GM12878 (cell line): ENCODE data around the gene SNX32. TPM values are rescaled to one million over a fixed set of nuclear protein-coding genes. Genes with fewer than 3 reads are reported as not detected.

Source experiments
- BACH1 ChIP-seq: fragments of 450-650 bp; IDR thresholded peaks from 2 replicates; pipeline ENCODE4 v1.6.1; 2017; ENCODE audit warnings: mild to moderate bottlenecking, borderline replicate concordance
- CBX3 ChIP-seq: fragments of 200-600 bp; sonication (generic); IDR thresholded peaks from 2 replicates; pipeline ENCODE4 v1.6.1; 2016; ENCODE audit warnings: low read depth, borderline replicate concordance
- TCF3 ChIP-seq: IDR thresholded peaks from 2 replicates; pipeline ENCODE4 v1.6.1; 2012; ENCODE audit warnings: low read depth, mild to moderate bottlenecking, low read length, borderline replicate concordance; ENCODE audit not compliant: insufficient read depth
- polyA plus RNA-seq, 11 experiments: library from polyadenylated mRNA; depleted of rRNA in 4 of 11; unstranded in 6 of 11; stranded (reverse) in 5 of 11; fragments of >200 nt; fragmentation: Nextera tagmentation in 4 of 11; fragmentation: Illumina TruSeq in 1 of 11; extraction: Ambion mirVana in 4 of 11; extraction: Trizol in 1 of 11; gene quantifications; 1 replicate in 1 of 11; 2 replicates in 10 of 11; pipeline versions ENCODE4 v1.2.1 to v1.2.3, GENCODE V29; 2011 to 2016; ENCODE audit warnings: inconsistent platforms in 2 of 11, missing spikeins in 2 of 11, low read depth in 1 of 11
- total RNA-seq, 4 experiments: library from RNA; depleted of rRNA in 3 of 4; stranded (reverse); fragments of >200 nt in 3 of 4; fragmentation: Illumina TruSeq in 1 of 4; extraction: Trizol in 1 of 4; gene quantifications; 2 replicates each; pipeline versions ENCODE4 v1.2.1 to v1.2.3, GENCODE V29; 2013 to 2021
- TF ChIP-seq, protein P1 (sequence below): fragments of 450-650 bp; IDR thresholded peaks from 2 replicates; pipeline ENCODE4 v1.6.1; 2017; ENCODE audit warnings: mild to moderate bottlenecking, moderate library complexity
- TF ChIP-seq, protein P2 (sequence below): fragments of 450-650 bp; IDR thresholded peaks from 2 replicates; pipeline ENCODE4 v1.6.1; 2017; ENCODE audit warnings: antibody characterized with exemption, mild to moderate bottlenecking, moderate library complexity

SNX32 gene
- total and polyA plus RNA-seq, 10 of the 15 experiments (the other 5 are each of a cell fraction or from before 2014, with no cell fraction given): 0.04 to 1.5 (median 0.11) TPM; not detected in 1

DNA sequence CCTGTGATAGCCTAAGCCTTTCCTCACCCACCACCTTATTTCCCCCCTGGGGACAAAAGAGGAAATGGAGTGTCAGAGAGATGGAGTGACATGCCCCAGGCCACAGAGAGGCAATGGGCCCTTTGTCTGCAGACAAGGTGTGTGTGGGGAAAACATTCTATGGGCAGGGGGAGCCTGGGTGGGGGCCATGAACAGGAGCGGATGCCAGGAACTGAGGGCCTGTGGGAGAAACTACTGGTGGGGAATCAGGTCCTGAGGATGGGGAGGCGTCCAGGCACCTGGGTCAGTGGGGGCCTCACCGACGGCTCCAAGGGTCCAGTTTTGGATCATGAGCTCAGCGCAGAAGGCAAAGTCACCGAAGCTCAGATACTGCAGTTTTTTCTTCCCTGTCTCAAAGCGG is 51.5 kb downstream of the SNX32 start (continued):
- TF ChIP-seq, protein P1, sequence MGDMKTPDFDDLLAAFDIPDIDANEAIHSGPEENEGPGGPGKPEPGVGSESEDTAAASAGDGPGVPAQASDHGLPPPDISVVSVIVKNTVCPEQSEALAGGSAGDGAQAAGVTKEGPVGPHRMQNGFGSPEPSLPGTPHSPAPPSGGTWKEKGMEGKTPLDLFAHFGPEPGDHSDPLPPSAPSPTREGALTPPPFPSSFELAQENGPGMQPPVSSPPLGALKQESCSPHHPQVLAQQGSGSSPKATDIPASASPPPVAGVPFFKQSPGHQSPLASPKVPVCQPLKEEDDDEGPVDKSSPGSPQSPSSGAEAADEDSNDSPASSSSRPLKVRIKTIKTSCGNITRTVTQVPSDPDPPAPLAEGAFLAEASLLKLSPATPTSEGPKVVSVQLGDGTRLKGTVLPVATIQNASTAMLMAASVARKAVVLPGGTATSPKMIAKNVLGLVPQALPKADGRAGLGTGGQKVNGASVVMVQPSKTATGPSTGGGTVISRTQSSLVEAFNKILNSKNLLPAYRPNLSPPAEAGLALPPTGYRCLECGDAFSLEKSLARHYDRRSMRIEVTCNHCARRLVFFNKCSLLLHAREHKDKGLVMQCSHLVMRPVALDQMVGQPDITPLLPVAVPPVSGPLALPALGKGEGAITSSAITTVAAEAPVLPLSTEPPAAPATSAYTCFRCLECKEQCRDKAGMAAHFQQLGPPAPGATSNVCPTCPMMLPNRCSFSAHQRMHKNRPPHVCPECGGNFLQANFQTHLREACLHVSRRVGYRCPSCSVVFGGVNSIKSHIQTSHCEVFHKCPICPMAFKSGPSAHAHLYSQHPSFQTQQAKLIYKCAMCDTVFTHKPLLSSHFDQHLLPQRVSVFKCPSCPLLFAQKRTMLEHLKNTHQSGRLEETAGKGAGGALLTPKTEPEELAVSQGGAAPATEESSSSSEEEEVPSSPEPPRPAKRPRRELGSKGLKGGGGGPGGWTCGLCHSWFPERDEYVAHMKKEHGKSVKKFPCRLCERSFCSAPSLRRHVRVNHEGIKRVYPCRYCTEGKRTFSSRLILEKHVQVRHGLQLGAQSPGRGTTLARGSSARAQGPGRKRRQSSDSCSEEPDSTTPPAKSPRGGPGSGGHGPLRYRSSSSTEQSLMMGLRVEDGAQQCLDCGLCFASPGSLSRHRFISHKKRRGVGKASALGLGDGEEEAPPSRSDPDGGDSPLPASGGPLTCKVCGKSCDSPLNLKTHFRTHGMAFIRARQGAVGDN: no peak
- TF ChIP-seq CBX3 (no peak), TCF3 (no peak), BACH1 (no peak)
- TF ChIP-seq, protein P2, sequence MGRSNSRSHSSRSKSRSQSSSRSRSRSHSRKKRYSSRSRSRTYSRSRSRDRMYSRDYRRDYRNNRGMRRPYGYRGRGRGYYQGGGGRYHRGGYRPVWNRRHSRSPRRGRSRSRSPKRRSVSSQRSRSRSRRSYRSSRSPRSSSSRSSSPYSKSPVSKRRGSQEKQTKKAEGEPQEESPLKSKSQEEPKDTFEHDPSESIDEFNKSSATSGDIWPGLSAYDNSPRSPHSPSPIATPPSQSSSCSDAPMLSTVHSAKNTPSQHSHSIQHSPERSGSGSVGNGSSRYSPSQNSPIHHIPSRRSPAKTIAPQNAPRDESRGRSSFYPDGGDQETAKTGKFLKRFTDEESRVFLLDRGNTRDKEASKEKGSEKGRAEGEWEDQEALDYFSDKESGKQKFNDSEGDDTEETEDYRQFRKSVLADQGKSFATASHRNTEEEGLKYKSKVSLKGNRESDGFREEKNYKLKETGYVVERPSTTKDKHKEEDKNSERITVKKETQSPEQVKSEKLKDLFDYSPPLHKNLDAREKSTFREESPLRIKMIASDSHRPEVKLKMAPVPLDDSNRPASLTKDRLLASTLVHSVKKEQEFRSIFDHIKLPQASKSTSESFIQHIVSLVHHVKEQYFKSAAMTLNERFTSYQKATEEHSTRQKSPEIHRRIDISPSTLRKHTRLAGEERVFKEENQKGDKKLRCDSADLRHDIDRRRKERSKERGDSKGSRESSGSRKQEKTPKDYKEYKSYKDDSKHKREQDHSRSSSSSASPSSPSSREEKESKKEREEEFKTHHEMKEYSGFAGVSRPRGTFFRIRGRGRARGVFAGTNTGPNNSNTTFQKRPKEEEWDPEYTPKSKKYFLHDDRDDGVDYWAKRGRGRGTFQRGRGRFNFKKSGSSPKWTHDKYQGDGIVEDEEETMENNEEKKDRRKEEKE: no peak
- TF ChIP-seq, all 136 proteins: peak for 0
